Retinal pigment epithelial cell (primary cell): ENCODE results near the gene NKX2-8.

Experiments used
- DNase-seq: peaks from one replicate; pipeline ENCODE4 v3.0.0-alpha.2; 2010; ENCODE audit warnings: low read depth
- H3K4me3 ChIP-seq: 2 replicates; pipeline ENCODE4 v1.5.1; 2011; ENCODE audit warnings: mild to moderate bottlenecking, low read length, control low read depth, moderate library complexity
- TF ChIP-seq, protein P1 (sequence below): conservative IDR thresholded peaks from 2 replicates; pipeline ENCODE4 v1.5.1; 2011; ENCODE audit warnings: low read depth, low read length, control low read depth, inconsistent platforms

The NKX2-8 gene

DNA sequence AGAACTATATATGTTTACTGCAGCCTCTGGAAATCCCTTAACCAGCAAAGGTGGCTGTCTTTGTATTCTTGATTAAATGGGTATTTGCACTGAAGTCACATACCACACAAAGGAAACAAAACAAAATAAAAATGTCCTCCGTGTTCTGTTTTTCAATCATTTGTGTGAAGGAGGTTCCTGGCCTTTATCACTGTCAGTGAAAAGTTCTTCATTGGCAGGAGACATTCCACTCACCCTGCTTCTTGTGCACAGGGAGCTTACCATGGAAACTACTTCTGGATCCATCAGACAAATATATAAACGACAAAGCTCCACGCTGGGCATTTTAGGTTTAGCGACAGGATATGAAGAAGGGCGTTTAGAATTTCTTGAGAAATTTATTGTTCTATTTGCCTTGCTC is 5.7 kb upstream of the NKX2-8 start:
- TF ChIP-seq, protein P1, sequence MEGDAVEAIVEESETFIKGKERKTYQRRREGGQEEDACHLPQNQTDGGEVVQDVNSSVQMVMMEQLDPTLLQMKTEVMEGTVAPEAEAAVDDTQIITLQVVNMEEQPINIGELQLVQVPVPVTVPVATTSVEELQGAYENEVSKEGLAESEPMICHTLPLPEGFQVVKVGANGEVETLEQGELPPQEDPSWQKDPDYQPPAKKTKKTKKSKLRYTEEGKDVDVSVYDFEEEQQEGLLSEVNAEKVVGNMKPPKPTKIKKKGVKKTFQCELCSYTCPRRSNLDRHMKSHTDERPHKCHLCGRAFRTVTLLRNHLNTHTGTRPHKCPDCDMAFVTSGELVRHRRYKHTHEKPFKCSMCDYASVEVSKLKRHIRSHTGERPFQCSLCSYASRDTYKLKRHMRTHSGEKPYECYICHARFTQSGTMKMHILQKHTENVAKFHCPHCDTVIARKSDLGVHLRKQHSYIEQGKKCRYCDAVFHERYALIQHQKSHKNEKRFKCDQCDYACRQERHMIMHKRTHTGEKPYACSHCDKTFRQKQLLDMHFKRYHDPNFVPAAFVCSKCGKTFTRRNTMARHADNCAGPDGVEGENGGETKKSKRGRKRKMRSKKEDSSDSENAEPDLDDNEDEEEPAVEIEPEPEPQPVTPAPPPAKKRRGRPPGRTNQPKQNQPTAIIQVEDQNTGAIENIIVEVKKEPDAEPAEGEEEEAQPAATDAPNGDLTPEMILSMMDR = no peak
- no peak for DNase-seq
- no peak overlapping the region for H3K4me3 ChIP-seq

DNA sequence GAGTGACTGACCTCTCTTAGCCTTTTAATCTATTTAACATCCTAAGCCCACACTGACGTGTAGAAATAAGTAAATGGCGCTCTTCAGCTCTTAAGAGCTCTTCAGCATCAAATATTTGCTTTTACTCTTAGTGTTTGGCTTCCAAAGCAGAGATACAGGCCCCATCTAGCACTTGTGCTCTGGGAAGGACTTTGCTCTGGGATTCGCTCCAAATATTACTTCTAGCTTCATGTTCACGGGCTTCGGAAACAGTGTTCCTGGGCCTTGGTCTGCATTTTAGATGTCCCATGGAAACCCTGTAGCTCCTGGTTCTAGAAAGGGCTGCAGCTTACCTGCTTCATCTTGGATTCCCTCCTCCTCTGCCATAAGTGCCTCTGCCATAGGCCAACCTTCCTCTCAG is 2.7 kb upstream of the NKX2-8 start:
- no peak for DNase-seq
- no peak overlapping the region for H3K4me3 ChIP-seq
- TF ChIP-seq, protein P1 = no peak

GRCh38 chr14:36583893-36584811 is 1.7 kb upstream of the NKX2-8 start:
- TF ChIP-seq, protein P1 = no peak
- no peak overlapping the region for H3K4me3 ChIP-seq
- DNase-seq = no peak

GRCh38 chr14:36583242-36583892 is 953 bp upstream of the NKX2-8 start:
- TF ChIP-seq, protein P1 = no peak
- no peak overlapping the region for H3K4me3 ChIP-seq
- no peak for DNase-seq

DNA sequence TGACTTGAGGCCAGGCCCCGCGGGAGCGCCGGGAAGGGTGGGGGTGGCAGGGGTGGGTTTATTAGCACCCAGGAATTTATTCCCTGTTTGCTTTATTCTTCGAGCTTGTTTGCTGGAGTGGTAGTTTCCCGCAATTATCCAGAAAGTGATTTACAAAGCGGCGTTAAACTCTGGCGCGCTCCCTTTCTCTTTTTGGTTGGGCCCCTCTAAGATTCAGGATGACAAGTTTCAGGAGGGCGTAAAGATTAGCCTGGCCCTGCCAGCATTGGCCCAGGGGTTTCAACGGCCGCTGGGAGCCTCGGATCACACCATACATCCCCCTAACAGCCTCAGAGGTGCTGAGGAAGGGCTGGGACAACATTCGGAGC is 444 bp upstream of the NKX2-8 start:
- H3K4me3 ChIP-seq = no peak overlapping the region
- DNase-seq = no peak
- TF ChIP-seq, protein P1 = no peak

GRCh38 chr14:36580856-36581831 is 1.3 kb downstream of the NKX2-8 start:
- no peak for DNase-seq
- H3K4me3 ChIP-seq = peak overlapping the region; percentile 42
- TF ChIP-seq, protein P1 = no peak
